H9 (cell line): ENCODE results near the gene MLST8. TPM values are rescaled to one million over a fixed set of nuclear protein-coding genes. Genes with fewer than 3 reads are reported as not detected.

Experiments
- DNase-seq: peaks from one replicate; pipeline ENCODE4 v3.0.0-alpha.2; 2017
- H2AFZ ChIP-seq: one replicate; pipeline ENCODE4 v1.6.1; 2013; ENCODE audit warnings: mild to moderate bottlenecking, low read length, control low read depth, moderate library complexity
- H2AK5ac ChIP-seq: 2 replicates; pipeline ENCODE4 v1.6.1; 2013; ENCODE audit warnings: low read length, control low read depth, mixed read lengths; ENCODE audit not compliant: insufficient read length
- H2BK120ac ChIP-seq: one replicate; pipeline ENCODE4 v1.6.1; 2013; ENCODE audit warnings: low read depth, mild to moderate bottlenecking, low read length, control low read depth, inconsistent platforms; ENCODE audit not compliant: poor library complexity, severe bottlenecking
- H2BK12ac ChIP-seq: 2 replicates; pipeline ENCODE4 v1.6.1; 2013; ENCODE audit warnings: low read length, control low read depth, mixed read lengths, low read depth; ENCODE audit not compliant: insufficient read length
- H2BK15ac ChIP-seq: 2 replicates; pipeline ENCODE4 v1.6.1; 2013; ENCODE audit warnings: low read depth, low read length, control low read depth
- H2BK20ac ChIP-seq: one replicate; pipeline ENCODE4 v1.6.1; 2013; ENCODE audit warnings: low read depth, mild to moderate bottlenecking, low read length, control low read depth, inconsistent platforms; ENCODE audit not compliant: poor library complexity, severe bottlenecking
- H2BK5ac ChIP-seq: 2 replicates; pipeline ENCODE4 v1.6.1; 2013; ENCODE audit warnings: low read length, control low read depth, mixed read lengths; ENCODE audit not compliant: insufficient read length
- H3K14ac ChIP-seq: 2 replicates; pipeline ENCODE4 v1.6.1; 2013; ENCODE audit warnings: low read length, control low read depth; ENCODE audit not compliant: insufficient read depth
- H3K18ac ChIP-seq: 2 replicates; pipeline ENCODE4 v1.6.1; 2013; ENCODE audit warnings: low read depth, mild to moderate bottlenecking, mixed read lengths, low read length, control low read depth; ENCODE audit not compliant: insufficient read length
- H3K23ac ChIP-seq: 2 replicates; pipeline ENCODE4 v1.6.1; 2013; ENCODE audit warnings: low read length, control low read depth, mixed read lengths, low read depth; ENCODE audit not compliant: insufficient read length
- H3K23me2 ChIP-seq: 2 replicates; pipeline ENCODE4 v1.6.1; 2013; ENCODE audit warnings: low read depth, mild to moderate bottlenecking, mixed read lengths, low read length, control low read depth; ENCODE audit not compliant: insufficient read length, poor library complexity, severe bottlenecking
- H3K27ac ChIP-seq: 2 replicates; pipeline ENCODE4 v1.5.1; 2013; ENCODE audit warnings: low read length, control low read depth, mixed read lengths, low read depth; ENCODE audit not compliant: insufficient read length
- H3K27me3 ChIP-seq: 2 replicates; pipeline ENCODE4 v1.6.1; 2013; ENCODE audit warnings: low read length, control low read depth, inconsistent platforms; ENCODE audit not compliant: insufficient read depth
- H3K4ac ChIP-seq: 2 replicates; pipeline ENCODE4 v1.6.1; 2013; ENCODE audit warnings: low read depth, mild to moderate bottlenecking, control low read depth, inconsistent platforms, low read length, moderate library complexity
- H3K4me1 ChIP-seq: 2 replicates; pipeline ENCODE4 v1.6.1; 2013; ENCODE audit warnings: low read length, control low read depth, inconsistent platforms; ENCODE audit not compliant: insufficient read depth
- H3K4me2 ChIP-seq: 2 replicates; pipeline ENCODE4 v1.6.1; 2013; ENCODE audit warnings: low read length, control low read depth, mixed read lengths; ENCODE audit not compliant: insufficient read length, insufficient read depth
- H3K56ac ChIP-seq: 2 replicates; pipeline ENCODE4 v1.6.1; 2013; ENCODE audit warnings: low read depth, mild to moderate bottlenecking, mixed read lengths, low read length, control low read depth; ENCODE audit not compliant: insufficient read length
- H3K79me1 ChIP-seq: 2 replicates; pipeline ENCODE4 v1.6.1; 2013; ENCODE audit warnings: low read depth, mild to moderate bottlenecking, moderate library complexity, low read length, control low read depth, inconsistent platforms; ENCODE audit not compliant: insufficient read depth, poor library complexity, severe bottlenecking
- H3K79me2 ChIP-seq: 2 replicates; pipeline ENCODE4 v1.6.1; 2013; ENCODE audit warnings: low read length, control low read depth, inconsistent platforms; ENCODE audit not compliant: insufficient read depth
- H3K9ac ChIP-seq: 2 replicates; pipeline ENCODE4 v1.6.1; 2013; ENCODE audit warnings: low read length, control low read depth, mixed read lengths; ENCODE audit not compliant: insufficient read length; ENCODE audit errors: extremely low read depth
- H3K9me3 ChIP-seq: one replicate; pipeline ENCODE4 v1.6.1; 2013; ENCODE audit warnings: low read depth, low read length, inconsistent platforms; ENCODE audit not compliant: control insufficient read depth
- H3T11ph ChIP-seq: one replicate; pipeline ENCODE4 v1.6.1; 2013; ENCODE audit warnings: mild to moderate bottlenecking, low read length, control low read depth, inconsistent platforms
- H4K20me1 ChIP-seq: one replicate; pipeline ENCODE4 v1.6.1; 2013; ENCODE audit not compliant: control insufficient read depth, insufficient read length, insufficient read depth
- H4K5ac ChIP-seq: 2 replicates; pipeline ENCODE4 v1.6.1; 2013; ENCODE audit warnings: low read depth, mild to moderate bottlenecking, mixed read lengths, low read length, control low read depth; ENCODE audit not compliant: insufficient read length
- H4K8ac ChIP-seq: replicated peaks from 2 replicates; pipeline ENCODE4 v1.6.1; 2013; ENCODE audit warnings: low read length, control low read depth, mixed read lengths, low read depth; ENCODE audit not compliant: insufficient read length
- H4K91ac ChIP-seq: 2 replicates; pipeline ENCODE4 v1.6.1; 2013; ENCODE audit warnings: low read depth, mild to moderate bottlenecking, moderate library complexity, mixed read lengths, low read length, control low read depth; ENCODE audit not compliant: insufficient read length
- H3K27ac Mint-ChIP-seq, 3 experiments: 2 replicates in 2 of 3; 3 replicates in 1 of 3; pipeline ENCODE4 v1.8.0; 2020 to 2021; ENCODE audit warnings: mixed read lengths in 3 of 3, mild to moderate bottlenecking in 1 of 3, moderate library complexity in 1 of 3
- H3K27me3 Mint-ChIP-seq: 2 replicates; pipeline ENCODE4 v1.8.0; 2021; ENCODE audit warnings: low read depth, mild to moderate bottlenecking, moderate library complexity, mixed read lengths
- H3K36me3 Mint-ChIP-seq, 3 experiments: 2 replicates in 2 of 3; 3 replicates in 1 of 3; pipeline ENCODE4 v1.8.0; 2020 to 2021; ENCODE audit warnings: low read depth in 3 of 3, mixed read lengths in 3 of 3; ENCODE audit not compliant: insufficient read depth in 1 of 3
- H3K4me1 Mint-ChIP-seq, 2 experiments: 2 replicates each; pipeline ENCODE4 v1.8.0; 2020; ENCODE audit warnings: mixed read lengths in 2 of 2
- H3K4me3 Mint-ChIP-seq, 2 experiments: 2 replicates in 1 of 2; 3 replicates in 1 of 2; pipeline ENCODE4 v1.8.0; 2020 to 2021; ENCODE audit warnings: mild to moderate bottlenecking in 2 of 2, mixed read lengths in 2 of 2, moderate library complexity in 1 of 2
- H3K9me3 Mint-ChIP-seq, 2 experiments: 2 replicates in 1 of 2; 3 replicates in 1 of 2; pipeline ENCODE4 v1.8.0; 2020; ENCODE audit warnings: mild to moderate bottlenecking in 2 of 2, mixed read lengths in 2 of 2, moderate library complexity in 1 of 2
- WGBS: extraction: QIAGEN DNeasy Blood & Tissue Kit; methylation state at CpG from one replicate; pipeline ENCODE4 v1.1.7; 2013; ENCODE audit warnings: missing lambda C conversion rate, low lambda C conversion rate, mixed read lengths; ENCODE audit not compliant: insufficient read length; ENCODE audit errors: extremely low coverage; 5-methylcytosine and 5-hydroxymethylcytosine counted together
- total RNA-seq: library from RNA; stranded (reverse); gene quantifications from 2 replicates; pipeline ENCODE4 v1.2.1, GENCODE V29; 2021
- TF ChIP-seq, protein P1 (sequence below): fragments of 200-600 bp; sonication (generic); conservative IDR thresholded peaks from 3 replicates; pipeline ENCODE4 v1.8.0; 2021; ENCODE audit warnings: antibody characterized with exemption, mild to moderate bottlenecking

MLST8 gene
- total RNA-seq, 1 experiment from 2014 or later, result 74.5 TPM

DNA sequence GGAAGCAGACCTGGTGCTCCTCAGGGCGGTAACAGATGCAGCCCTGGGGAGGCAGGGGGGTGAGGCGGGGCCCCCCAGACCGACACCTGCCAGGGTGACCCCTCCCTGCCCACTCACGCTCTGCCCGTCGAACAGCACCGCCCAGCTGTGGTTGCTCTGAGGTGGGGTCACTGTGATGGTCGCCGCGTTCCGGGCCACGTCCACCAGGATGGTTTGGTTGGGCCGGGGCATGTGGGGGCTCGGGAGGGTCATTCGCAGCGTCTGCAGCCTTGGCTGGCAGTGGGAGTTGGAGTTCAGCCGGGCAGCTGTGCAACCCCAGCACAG is 4.7 kb downstream of the MLST8 start:
- Histone ChIP-seq H3K27ac (no peak overlapping the region), H3K23me2 (peaks cover 16% of the 10 kb centered on the region), H3K79me1 (peaks cover 6% of the 10 kb centered on the region), H4K8ac (no peak overlapping the region), H3K18ac (no peak overlapping the region), H3K4me1 (no peaks in the 10 kb centered on the region; the same call in 1 of the 2 replicates), H4K20me1 (no peaks in the 10 kb centered on the region), H2BK5ac (no peak overlapping the region), H3K14ac (no peak overlapping the region), H3T11ph (no peak overlapping the region), H3K4ac (no peak overlapping the region), H4K5ac (no peak overlapping the region), H4K91ac (no peak overlapping the region), H2BK20ac (no peak overlapping the region), H2BK12ac (no peak overlapping the region), H2AFZ (no peak overlapping the region), H2BK15ac (no peak overlapping the region), H3K27me3 (no peaks in the 10 kb centered on the region), H3K9ac (no peak overlapping the region), H3K9me3 (no peaks in the 10 kb centered on the region), H3K4me2 (no peak overlapping the region), H3K56ac (no peak overlapping the region), H3K79me2 (peaks cover 6% of the 10 kb centered on the region; the same call in 1 of the 2 replicates), H2AK5ac (no peak overlapping the region), H3K23ac (no peak overlapping the region), H2BK120ac (no peak overlapping the region)
- TF ChIP-seq, protein P1, sequence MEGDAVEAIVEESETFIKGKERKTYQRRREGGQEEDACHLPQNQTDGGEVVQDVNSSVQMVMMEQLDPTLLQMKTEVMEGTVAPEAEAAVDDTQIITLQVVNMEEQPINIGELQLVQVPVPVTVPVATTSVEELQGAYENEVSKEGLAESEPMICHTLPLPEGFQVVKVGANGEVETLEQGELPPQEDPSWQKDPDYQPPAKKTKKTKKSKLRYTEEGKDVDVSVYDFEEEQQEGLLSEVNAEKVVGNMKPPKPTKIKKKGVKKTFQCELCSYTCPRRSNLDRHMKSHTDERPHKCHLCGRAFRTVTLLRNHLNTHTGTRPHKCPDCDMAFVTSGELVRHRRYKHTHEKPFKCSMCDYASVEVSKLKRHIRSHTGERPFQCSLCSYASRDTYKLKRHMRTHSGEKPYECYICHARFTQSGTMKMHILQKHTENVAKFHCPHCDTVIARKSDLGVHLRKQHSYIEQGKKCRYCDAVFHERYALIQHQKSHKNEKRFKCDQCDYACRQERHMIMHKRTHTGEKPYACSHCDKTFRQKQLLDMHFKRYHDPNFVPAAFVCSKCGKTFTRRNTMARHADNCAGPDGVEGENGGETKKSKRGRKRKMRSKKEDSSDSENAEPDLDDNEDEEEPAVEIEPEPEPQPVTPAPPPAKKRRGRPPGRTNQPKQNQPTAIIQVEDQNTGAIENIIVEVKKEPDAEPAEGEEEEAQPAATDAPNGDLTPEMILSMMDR, result no peak
- WGBS, result no CpG with 5 or more reads among the region's 17 CpGs
- Mint-ChIP-seq H3K36me3 (peaks cover 17 to 48% (median 46%) of the 10 kb centered on the region in 3 experiments; a peak in 6 of 7 replicates), H3K4me3 (no peak overlapping the region), H3K27me3 (no peaks in the 10 kb centered on the region; the same call in 1 of the 2 replicates), H3K27ac (no peak overlapping the region), H3K4me1 (peaks cover 15 to 19% of the 10 kb centered on the region in 2 experiments), H3K9me3 (no peaks in the 10 kb centered on the region)
- no peak for DNase-seq
